Measurements from ENCODE around the gene CUTC. TPM values are rescaled to one million over a fixed set of nuclear protein-coding genes. Genes with fewer than 3 reads are reported as not detected.

Gene CUTC
- total RNA-seq, 1 donor from 2014 or later, result 13.7 TPM

- no peaks in the 10 kb centered on the region for H3K9me3 Mint-ChIP-seq (ENCODE audit: unreplicated experiment)
- no peak overlapping the region for H3K27ac Mint-ChIP-seq (ENCODE audit: unreplicated experiment)
- TF ChIP-seq, protein P1, sequence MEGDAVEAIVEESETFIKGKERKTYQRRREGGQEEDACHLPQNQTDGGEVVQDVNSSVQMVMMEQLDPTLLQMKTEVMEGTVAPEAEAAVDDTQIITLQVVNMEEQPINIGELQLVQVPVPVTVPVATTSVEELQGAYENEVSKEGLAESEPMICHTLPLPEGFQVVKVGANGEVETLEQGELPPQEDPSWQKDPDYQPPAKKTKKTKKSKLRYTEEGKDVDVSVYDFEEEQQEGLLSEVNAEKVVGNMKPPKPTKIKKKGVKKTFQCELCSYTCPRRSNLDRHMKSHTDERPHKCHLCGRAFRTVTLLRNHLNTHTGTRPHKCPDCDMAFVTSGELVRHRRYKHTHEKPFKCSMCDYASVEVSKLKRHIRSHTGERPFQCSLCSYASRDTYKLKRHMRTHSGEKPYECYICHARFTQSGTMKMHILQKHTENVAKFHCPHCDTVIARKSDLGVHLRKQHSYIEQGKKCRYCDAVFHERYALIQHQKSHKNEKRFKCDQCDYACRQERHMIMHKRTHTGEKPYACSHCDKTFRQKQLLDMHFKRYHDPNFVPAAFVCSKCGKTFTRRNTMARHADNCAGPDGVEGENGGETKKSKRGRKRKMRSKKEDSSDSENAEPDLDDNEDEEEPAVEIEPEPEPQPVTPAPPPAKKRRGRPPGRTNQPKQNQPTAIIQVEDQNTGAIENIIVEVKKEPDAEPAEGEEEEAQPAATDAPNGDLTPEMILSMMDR (IDR thresholded peaks at IDR 0.05; ENCODE audit: unreplicated experiment), result no peak
- peaks cover 1% of the 10 kb centered on the region for H3K27me3 Mint-ChIP-seq (ENCODE audit: unreplicated experiment)
- H3K4me3 Mint-ChIP-seq (ENCODE audit: unreplicated experiment), result no peak overlapping the region
- DNase-seq (ENCODE audit: low spot score), result no peak
- H3K36me3 Mint-ChIP-seq (ENCODE audit: low read depth, unreplicated experiment), result no peaks in the 10 kb centered on the region
- H3K4me1 Mint-ChIP-seq (ENCODE audit: unreplicated experiment), result no peaks in the 10 kb centered on the region
Measured at GRCh38 chr10:99791831-99792230, 59.8 kb downstream of the CUTC start.

DNA sequence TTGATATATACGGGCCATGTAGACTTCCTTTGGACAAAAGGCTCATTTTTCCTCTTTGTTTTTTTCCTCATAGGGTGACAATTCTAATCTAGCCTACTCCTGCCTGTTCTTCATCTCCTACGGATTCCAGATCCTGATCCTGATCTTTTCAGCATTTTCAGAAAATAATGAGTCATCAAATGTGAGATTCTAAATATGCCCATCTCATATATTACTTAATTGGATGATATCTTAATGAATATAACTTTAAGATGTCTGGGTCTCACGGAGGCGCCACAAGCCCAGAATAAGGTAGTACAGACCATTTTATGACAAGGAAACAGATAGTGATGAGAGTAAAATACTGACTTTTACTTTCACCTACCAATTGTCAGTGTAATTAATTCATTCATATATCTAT, 61.8 kb downstream of the CUTC start:
- Mint-ChIP-seq H3K4me1 (ENCODE audit: unreplicated experiment) (no peaks in the 10 kb centered on the region), H3K27ac (ENCODE audit: unreplicated experiment) (no peak overlapping the region), H3K36me3 (ENCODE audit: low read depth, unreplicated experiment) (no peaks in the 10 kb centered on the region), H3K4me3 (ENCODE audit: unreplicated experiment) (no peak overlapping the region), H3K9me3 (ENCODE audit: unreplicated experiment) (no peaks in the 10 kb centered on the region), H3K27me3 (ENCODE audit: unreplicated experiment) (peaks cover 1% of the 10 kb centered on the region)
- TF ChIP-seq, protein P1 (IDR thresholded peaks at IDR 0.05; ENCODE audit: unreplicated experiment), result no peak
- DNase-seq (ENCODE audit: low spot score), result no peak

DNA sequence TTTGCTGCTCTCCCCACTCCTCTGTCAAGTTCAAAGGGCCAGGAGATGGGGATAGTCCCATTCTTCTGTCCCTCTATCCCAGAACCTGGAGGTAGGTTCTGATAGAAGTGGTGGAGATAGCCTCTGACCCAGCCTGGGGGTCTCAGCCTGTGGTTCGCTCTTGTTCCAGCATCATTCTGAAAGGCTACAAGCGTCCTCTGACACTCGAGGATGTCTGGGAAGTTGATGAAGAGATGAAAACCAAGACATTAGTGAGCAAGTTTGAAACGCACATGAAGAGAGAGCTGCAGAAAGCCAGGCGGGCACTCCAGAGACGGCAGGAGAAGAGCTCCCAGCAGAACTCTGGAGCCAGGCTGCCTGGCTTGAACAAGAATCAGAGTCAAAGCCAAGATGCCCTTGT, 64.9 kb downstream of the CUTC start:
- Mint-ChIP-seq H3K9me3 (ENCODE audit: unreplicated experiment) (no peaks in the 10 kb centered on the region), H3K27me3 (ENCODE audit: unreplicated experiment) (peaks cover 1% of the 10 kb centered on the region), H3K27ac (ENCODE audit: unreplicated experiment) (no peak overlapping the region), H3K36me3 (ENCODE audit: low read depth, unreplicated experiment) (no peaks in the 10 kb centered on the region), H3K4me1 (ENCODE audit: unreplicated experiment) (no peaks in the 10 kb centered on the region), H3K4me3 (ENCODE audit: unreplicated experiment) (no peak overlapping the region)
- DNase-seq (ENCODE audit: low spot score), result no peak
- TF ChIP-seq, protein P1 (IDR thresholded peaks at IDR 0.05; ENCODE audit: unreplicated experiment), result no peak

GRCh38 chr10:99798031-99798430, 66.0 kb downstream of the CUTC start:
- Mint-ChIP-seq H3K9me3 (ENCODE audit: unreplicated experiment) (no peaks in the 10 kb centered on the region), H3K36me3 (ENCODE audit: low read depth, unreplicated experiment) (no peaks in the 10 kb centered on the region), H3K27ac (ENCODE audit: unreplicated experiment) (no peak overlapping the region), H3K4me1 (ENCODE audit: unreplicated experiment) (peaks cover 2% of the 10 kb centered on the region), H3K4me3 (ENCODE audit: unreplicated experiment) (no peak overlapping the region), H3K27me3 (ENCODE audit: unreplicated experiment) (peaks cover 1% of the 10 kb centered on the region)
- TF ChIP-seq, protein P1 (IDR thresholded peaks at IDR 0.05; ENCODE audit: unreplicated experiment), result no peak
- DNase-seq (ENCODE audit: low spot score), result no peak

GRCh38 chr10:99798920-99799319, 66.9 kb downstream of the CUTC start:
- H3K9me3 Mint-ChIP-seq (ENCODE audit: unreplicated experiment), result no peaks in the 10 kb centered on the region
- H3K4me3 Mint-ChIP-seq (ENCODE audit: unreplicated experiment), result no peak overlapping the region
- no peaks in the 10 kb centered on the region for H3K27me3 Mint-ChIP-seq (ENCODE audit: unreplicated experiment)
- no peaks in the 10 kb centered on the region for H3K36me3 Mint-ChIP-seq (ENCODE audit: low read depth, unreplicated experiment)
- TF ChIP-seq, protein P1 (IDR thresholded peaks at IDR 0.05; ENCODE audit: unreplicated experiment), result no peak
- H3K27ac Mint-ChIP-seq (ENCODE audit: unreplicated experiment), result no peak overlapping the region
- DNase-seq (ENCODE audit: low spot score), result no peak
- H3K4me1 Mint-ChIP-seq (ENCODE audit: unreplicated experiment), result peaks cover 11% of the 10 kb centered on the region

Measured in endothelial cell (in vitro differentiated cells).